ENCODE data around the gene ABCA2. TPM values are rescaled to one million over a fixed set of nuclear protein-coding genes. Genes with fewer than 3 reads are reported as not detected.
"Not testable (repeated sequence)": the region's sequence is repeated elsewhere in the genome, so short reads cannot be mapped to it uniquely, and the experiment has no call there.

ABCA2 gene
- total RNA-seq, 4 donors from 2014 or later = 136 to 291 (median 196) TPM

GRCh38 chr9:137007108-137007815 lies 20.8 kb downstream of the ABCA2 start:
- Histone ChIP-seq H3K27ac (peak overlapping the region in 3 of 4 donors; percentile 0 to 71 (median 59)), H3K4me3 (no peak overlapping the region), H3K9me3 (peaks cover 0 to 5% (median 0%) of the 10 kb centered on the region in 4 donors), H3K27me3 (no peaks in the 10 kb centered on the region), H3K4me1 (peaks cover 0 to 27% (median 8%) of the 10 kb centered on the region in 4 donors), H3K36me3 (peaks cover 0 to 59% (median 13%) of the 10 kb centered on the region in 3 donors)
- WGBS, 2 donors = 46 to 59% methylated on average over 25 to 27 of the region's 30 CpGs
- TF ChIP-seq POLR2A (IDR thresholded peaks at IDR 0.05) (no peak), CTCF (IDR thresholded peaks at IDR 0.05) (no peak), EP300 (IDR thresholded peaks at IDR 0.05) (no peak)
- no peak for DNase-seq (ENCODE audit: low spot score in 2 of 2)

GRCh38 chr9:137006116-137007003 lies 21.7 kb downstream of the ABCA2 start:
- peak in 1 of 2 donors; percentile 10 for TF ChIP-seq EP300 (IDR thresholded peaks at IDR 0.05)
- no peak for TF ChIP-seq POLR2A (IDR thresholded peaks at IDR 0.05)
- Histone ChIP-seq H3K27ac (peak overlapping the region in 3 of 4 donors; percentile 12 to 71 (median 43)), H3K4me3 (no peak overlapping the region), H3K36me3 (peaks cover 0 to 50% (median 5%) of the 10 kb centered on the region in 3 donors), H3K27me3 (no peaks in the 10 kb centered on the region), H3K9me3 (peaks cover 0 to 5% (median 0%) of the 10 kb centered on the region in 4 donors), H3K4me1 (peaks cover 0 to 27% (median 8%) of the 10 kb centered on the region in 4 donors)
- 38 to 43% methylated on average over 21 of the region's 24 CpGs for WGBS, 2 donors
- no peak for DNase-seq (ENCODE audit: low spot score in 2 of 2)

- not testable (repeated sequence) for H3K27ac ChIP-seq; DNase-seq (ENCODE audit: low spot score in 2 of 2); H3K27me3 ChIP-seq; H3K9me3 ChIP-seq; H3K4me3 ChIP-seq
- peak; percentile 38 to 67 (median 50) for TF ChIP-seq CTCF (IDR thresholded peaks at IDR 0.05)
- 41 to 44% methylated on average over 17 of the region's 17 CpGs for WGBS, 2 donors
- Histone ChIP-seq H3K36me3 (peaks cover 0 to 29% (median 0%) of the 10 kb centered on the region in 3 donors), H3K4me1 (peaks cover 0 to 40% (median 15%) of the 10 kb centered on the region in 4 donors)
These were observed 23.8 kb downstream of the ABCA2 start for GRCh38 chr9:137004285-137004684.

- no peak overlapping the region for H3K27ac ChIP-seq
- peaks cover 0 to 13% (median 0%) of the 10 kb centered on the region in 3 donors for H3K36me3 ChIP-seq
These were observed 25.4 kb downstream of the ABCA2 start for GRCh38 chr9:137002646-137003041.

More at GRCh38 chr9:137002646-137003041, 25.4 kb downstream of the ABCA2 start:
- H3K9me3 ChIP-seq = peaks cover 0 to 5% (median 0%) of the 10 kb centered on the region in 4 donors
- no peak for DNase-seq (ENCODE audit: low spot score in 2 of 2)
- 87 to 88% methylated on average over 10 of the region's 10 CpGs for WGBS, 2 donors
- no peaks in the 10 kb centered on the region for H3K27me3 ChIP-seq
- H3K4me1 ChIP-seq = peaks cover 0 to 39% (median 19%) of the 10 kb centered on the region in 4 donors
- TF ChIP-seq CTCF (IDR thresholded peaks at IDR 0.05) = no peak
- TF ChIP-seq EP300 (IDR thresholded peaks at IDR 0.05) = no peak
- TF ChIP-seq POLR2A (IDR thresholded peaks at IDR 0.05) = no peak
- no peak overlapping the region for H3K4me3 ChIP-seq
